ENCODE results near the gene SACS.

SACS gene

GRCh38 chr13:23367907-23368306, 65.6 kb downstream of the SACS start:
- DNase-seq (ENCODE audit: low spot score) = no peak

GRCh38 chr13:23365652-23366051, 67.8 kb downstream of the SACS start:
- no peak for DNase-seq (ENCODE audit: low spot score)

GRCh38 chr13:23359882-23360281, 73.6 kb downstream of the SACS start:
- DNase-seq (ENCODE audit: low spot score) = no peak

DNA sequence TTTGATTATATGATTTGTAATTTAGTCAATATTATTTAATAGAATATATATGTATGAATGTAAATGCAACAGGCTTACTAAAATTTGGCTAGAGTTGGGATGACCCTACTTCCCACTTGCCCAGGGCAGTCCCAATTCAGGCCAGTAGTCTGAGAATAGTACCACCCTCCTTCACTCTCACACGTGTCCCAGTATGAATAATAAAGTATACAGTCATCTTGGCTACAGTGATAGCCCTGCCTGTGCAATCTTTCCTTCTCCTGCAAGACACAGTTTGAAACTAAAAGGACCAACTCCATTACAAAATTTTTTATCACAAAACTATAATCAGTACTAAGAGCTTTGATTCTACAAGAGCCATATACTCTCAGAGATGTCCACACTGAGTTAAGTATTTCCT, 76.2 kb downstream of the SACS start:
- no peak for DNase-seq (ENCODE audit: low spot score)

- DNase-seq (ENCODE audit: low spot score) = no peak
Observed at GRCh38 chr13:23356368-23356767, 77.1 kb downstream of the SACS start.

DNA sequence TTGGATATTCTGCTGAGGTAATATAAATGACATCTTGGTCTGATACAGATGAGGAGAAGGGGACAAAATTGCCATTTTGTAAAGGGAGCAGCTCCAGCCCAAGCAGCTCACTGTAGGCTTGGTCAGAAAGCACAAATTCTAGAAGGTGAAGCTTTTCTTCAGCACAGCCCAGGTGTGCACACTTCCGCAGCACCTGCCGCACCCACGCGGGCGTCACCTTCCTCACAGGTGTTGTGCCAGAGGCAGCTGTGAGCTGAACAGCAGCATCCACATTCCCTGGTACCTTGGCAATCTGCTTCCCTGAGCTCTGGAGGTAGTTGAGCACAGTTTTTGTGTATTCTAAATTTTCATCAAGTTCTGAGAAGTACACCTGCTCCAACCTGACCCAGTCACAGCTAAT, 79.0 kb downstream of the SACS start:
- DNase-seq (ENCODE audit: low spot score) = no peak

DNA sequence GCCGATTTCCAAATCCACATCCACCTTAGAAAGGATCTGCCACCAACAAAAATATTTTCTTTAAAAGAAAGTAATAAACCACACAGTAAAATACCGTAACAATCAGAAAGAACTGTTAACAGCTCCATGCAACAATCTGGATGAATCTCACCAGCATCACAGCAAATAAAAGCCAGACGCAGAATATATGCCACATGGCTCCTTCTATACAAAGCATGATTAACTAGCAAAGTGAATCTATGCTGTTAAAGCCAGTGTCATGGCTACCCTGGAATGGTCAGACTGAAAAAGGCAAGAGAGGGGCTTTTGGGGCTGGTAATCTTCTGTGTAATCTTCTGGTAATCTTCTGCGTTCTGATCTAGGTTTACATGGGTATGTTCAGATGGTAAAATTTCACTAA, 81.3 kb downstream of the SACS start:
- DNase-seq (ENCODE audit: low spot score) = no peak

- DNase-seq (ENCODE audit: low spot score) = no peak
Observed at GRCh38 chr13:23350009-23350408, 83.5 kb downstream of the SACS start.

GRCh38 chr13:23349161-23349897, 84.2 kb downstream of the SACS start:
- DNase-seq (ENCODE audit: low spot score) = no peak

- no peak for DNase-seq (ENCODE audit: low spot score)
Observed at GRCh38 chr13:23348262-23349127, 85.0 kb downstream of the SACS start.

GRCh38 chr13:23347601-23348000, 85.9 kb downstream of the SACS start:
- no peak for DNase-seq (ENCODE audit: low spot score)

DNA sequence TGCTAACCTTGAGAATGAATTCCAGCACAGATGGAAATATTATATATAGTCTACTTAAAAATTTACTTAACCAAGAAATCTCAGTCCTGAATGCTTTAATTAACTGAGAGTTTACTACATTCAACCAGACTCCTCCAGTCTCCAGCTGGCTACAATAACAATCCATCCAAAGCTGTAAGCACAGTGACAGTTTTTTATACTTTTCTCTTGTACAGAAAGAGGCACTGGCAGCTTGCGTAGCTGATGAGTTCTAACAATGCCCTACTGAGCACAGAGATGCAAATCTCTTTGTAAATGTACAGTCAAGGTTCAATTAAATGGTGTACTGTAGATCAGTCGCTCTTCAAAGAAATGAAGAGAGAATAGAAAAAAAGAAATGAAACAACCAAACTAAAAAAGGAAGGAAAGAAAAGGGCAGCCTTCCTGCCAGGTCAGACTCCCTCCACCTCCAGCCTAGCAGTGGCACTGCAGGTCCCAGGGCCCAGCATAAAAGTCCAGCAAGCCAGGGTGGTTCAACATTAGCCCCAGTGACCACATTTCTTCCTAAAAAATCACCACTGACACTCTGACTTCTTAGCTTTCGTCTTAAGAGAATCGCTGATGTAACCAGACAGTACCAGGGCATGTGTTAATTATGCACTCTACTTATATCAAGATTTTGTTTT, 88.4 kb downstream of the SACS start:
- no peak for DNase-seq (ENCODE audit: low spot score)

GRCh38 chr13:23339225-23339624, 94.3 kb downstream of the SACS start:
- no peak for DNase-seq (ENCODE audit: low spot score)

DNA sequence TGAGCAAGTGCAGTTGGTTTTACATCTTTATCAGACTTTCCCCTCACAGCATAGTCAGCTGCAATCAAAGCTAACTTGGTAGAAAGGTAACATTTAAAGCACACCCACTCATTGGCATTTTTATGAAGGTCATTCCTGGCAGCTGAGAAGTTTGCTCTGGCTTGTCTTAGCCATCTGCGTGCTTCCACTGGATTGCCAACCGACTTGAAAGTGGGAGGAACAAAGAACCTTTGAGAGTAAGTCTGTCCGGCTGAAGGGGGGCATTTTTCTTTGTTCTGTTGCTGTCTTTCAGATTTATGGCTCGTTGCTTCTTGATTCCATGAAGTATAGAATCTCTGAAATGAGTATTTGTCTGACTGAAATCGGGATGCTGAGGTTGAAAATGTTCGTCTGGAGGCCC, 103.1 kb downstream of the SACS start:
- DNase-seq (ENCODE audit: low spot score) = no peak

GRCh38 chr13:23325191-23325590, 108.3 kb downstream of the SACS start:
- no peak for DNase-seq (ENCODE audit: low spot score)

DNA sequence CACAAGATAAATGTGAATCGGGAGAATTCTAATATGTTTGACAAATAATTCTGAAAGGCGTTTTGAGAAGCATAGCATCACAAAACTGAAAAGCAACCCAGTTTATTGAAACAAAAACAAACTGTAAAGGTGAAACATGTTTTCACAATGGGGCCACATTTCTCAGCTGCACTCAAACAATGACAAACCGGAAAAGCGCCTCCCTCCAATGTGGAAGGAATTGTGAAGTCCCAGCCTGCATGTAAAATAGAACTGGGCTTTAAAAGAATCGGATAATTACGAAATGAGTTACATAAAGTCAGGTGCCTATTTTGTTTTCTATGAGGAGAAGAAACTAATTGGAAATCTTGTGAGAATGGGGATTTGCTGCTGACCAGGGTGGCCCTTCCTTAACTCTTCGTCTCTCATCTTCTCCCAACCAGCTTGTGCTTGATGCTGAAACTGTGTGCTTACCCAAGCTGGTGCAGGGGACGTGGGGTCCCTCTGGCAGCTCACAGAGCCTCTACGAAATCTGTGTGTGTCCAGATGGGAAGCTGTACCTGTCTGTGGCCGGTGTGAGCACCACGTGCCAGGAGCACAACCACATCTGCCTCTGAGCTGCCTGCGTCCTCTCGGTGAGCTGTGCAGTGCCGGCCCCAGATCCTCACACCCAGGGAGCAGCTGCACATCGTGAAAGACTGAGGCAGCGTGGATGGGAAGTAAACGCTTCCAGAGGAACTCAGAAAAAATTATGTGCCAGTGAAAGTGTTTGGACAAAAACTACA, 109.4 kb downstream of the SACS start:
- DNase-seq (ENCODE audit: low spot score) = no peak

GRCh38 chr13:23322353-23323336, 110.9 kb downstream of the SACS start:
- no peak for DNase-seq (ENCODE audit: low spot score)

DNA sequence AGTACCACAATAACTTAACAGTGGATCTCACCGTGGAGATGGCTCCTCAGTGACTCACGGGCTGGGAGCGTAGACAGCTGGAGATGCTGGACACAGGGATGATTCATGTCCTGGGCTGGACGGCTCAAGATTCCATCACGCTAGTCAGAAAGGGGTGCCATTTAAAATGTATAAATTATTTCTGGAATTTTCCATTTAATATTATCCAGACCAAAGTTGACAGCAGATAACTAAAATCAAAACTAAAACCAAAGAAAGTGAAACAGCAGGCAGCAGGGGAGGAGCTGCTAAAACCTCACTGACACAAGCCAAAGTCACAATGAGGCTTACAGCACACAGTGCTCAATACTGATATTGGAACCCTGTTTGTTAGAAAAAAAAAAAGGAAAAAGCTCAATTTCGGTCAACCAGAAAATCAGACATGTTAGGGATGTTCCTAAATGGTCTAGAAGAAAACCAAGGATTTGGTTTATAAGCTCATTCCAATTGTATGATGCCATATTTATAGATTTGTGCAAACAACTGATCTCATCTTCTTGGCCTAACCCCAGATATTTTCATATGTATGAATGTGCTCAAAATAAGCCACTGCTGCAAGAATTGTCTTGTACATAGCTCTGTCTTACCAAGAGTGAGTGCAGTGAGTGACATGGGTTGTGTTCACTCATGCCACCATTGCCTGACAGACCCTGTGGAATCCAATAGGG, 111.8 kb downstream of the SACS start:
- no peak for DNase-seq (ENCODE audit: low spot score)

- no peak for DNase-seq (ENCODE audit: low spot score)
Observed at GRCh38 chr13:23320926-23321534, 112.5 kb downstream of the SACS start.

- DNase-seq (ENCODE audit: low spot score) = no peak
Observed at GRCh38 chr13:23319883-23320224, 113.6 kb downstream of the SACS start.

Measured in HuH-7.5 (cell line).